Loucy (cell line): Measurements from ENCODE around the gene DBNL.

Experiments
- CTCF ChIP-seq: fragments of 200-600 bp; sonication (generic); conservative IDR thresholded peaks from 2 replicates; pipeline ENCODE4 v1.5.1; 2014; ENCODE audit warnings: mild to moderate bottlenecking, antibody characterized with exemption, low read length
- EZH2phosphoT487 ChIP-seq: fragments of 200-600 bp; IDR thresholded peaks from 2 replicates; pipeline ENCODE4 v1.6.1; 2018; ENCODE audit warnings: antibody characterized with exemption, mild to moderate bottlenecking, moderate library complexity, borderline replicate concordance

- no peak for TF ChIP-seq CTCF
- no peak for TF ChIP-seq EZH2phosphoT487
Measured at GRCh38 chr7:44065431-44066110, 21.1 kb downstream of the DBNL start, which contains the start of gene PGAM2.
